ENCODE measurements around the gene SIM1.

SIM1 gene

DNA sequence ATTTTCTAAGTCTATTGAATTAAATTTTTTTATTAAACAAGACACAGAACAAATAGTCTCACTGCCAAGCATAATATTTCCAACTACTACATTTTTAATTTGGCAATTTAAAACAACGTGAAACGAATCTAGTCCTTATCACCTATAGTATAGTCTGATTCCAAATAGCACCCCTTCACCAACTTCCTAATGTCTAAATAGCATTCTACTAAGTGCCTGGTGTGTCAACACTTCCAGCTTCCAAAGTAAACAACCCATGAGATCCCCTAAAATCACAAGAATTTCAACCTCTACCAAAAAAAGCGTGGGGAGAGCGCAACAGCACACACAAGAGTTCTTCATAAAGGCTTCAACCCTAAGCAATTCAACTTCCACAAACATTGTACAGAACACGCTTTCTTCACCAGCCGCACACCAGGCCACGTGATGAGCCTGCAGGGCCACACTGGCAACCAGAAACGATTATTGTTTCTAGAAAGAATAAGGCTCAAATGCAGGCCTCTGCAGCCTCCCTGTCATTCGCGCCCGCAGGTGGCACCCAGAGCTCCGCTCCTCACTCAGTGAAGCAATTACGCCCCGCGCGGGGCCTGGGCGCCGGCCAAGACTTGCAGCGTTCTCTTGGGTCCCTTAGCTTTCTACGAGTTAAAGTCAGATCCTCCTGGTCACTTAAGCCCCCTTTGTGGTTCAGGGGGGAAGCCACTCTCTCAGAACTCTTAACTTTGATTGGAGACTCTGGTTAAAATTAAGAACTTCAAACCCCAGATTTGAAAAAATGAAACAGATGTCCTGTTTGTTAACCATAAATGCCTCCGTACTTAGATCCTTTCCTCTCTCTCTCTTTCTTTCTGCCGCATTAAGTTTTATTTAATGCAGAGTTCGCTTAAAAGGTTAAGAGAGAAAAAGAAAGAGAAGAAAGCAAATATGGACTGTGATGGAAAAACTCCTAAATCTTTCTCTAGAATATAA is 18.3 kb downstream of the SIM1 start:
- no peaks in the 10 kb centered on the region for H3K9me3 ChIP-seq (ENCODE audit: insufficient read depth, low read length, severe bottlenecking)
- no peaks in the 10 kb centered on the region for H4K20me1 ChIP-seq (ENCODE audit: insufficient read depth, low read length)
- peaks cover 11% of the 10 kb centered on the region for H3K4me1 ChIP-seq (ENCODE audit: insufficient read depth, low read length)
- no peak overlapping the region for H2AFZ ChIP-seq (ENCODE audit: low read depth, low read length)
- no peak overlapping the region for H3K4me3 ChIP-seq (ENCODE audit: low read depth in 1 of 2, low read length in 2 of 2)
- H3K79me2 ChIP-seq (ENCODE audit: insufficient read depth, low read length), result no peaks in the 10 kb centered on the region
- H3K9ac ChIP-seq (ENCODE audit: low read depth, low read length), result no peak overlapping the region
- TF ChIP-seq, protein P1, sequence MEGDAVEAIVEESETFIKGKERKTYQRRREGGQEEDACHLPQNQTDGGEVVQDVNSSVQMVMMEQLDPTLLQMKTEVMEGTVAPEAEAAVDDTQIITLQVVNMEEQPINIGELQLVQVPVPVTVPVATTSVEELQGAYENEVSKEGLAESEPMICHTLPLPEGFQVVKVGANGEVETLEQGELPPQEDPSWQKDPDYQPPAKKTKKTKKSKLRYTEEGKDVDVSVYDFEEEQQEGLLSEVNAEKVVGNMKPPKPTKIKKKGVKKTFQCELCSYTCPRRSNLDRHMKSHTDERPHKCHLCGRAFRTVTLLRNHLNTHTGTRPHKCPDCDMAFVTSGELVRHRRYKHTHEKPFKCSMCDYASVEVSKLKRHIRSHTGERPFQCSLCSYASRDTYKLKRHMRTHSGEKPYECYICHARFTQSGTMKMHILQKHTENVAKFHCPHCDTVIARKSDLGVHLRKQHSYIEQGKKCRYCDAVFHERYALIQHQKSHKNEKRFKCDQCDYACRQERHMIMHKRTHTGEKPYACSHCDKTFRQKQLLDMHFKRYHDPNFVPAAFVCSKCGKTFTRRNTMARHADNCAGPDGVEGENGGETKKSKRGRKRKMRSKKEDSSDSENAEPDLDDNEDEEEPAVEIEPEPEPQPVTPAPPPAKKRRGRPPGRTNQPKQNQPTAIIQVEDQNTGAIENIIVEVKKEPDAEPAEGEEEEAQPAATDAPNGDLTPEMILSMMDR (IDR thresholded peaks at IDR 0.05; ENCODE audit: borderline replicate concordance, extremely low read depth, low read length, poor library complexity, severe bottlenecking), result no peak
- no peak for TF ChIP-seq EZH2 (IDR thresholded peaks at IDR 0.05; ENCODE audit: borderline replicate concordance, low read depth, low read length, severe bottlenecking)
- no peaks in the 10 kb centered on the region for H3K36me3 ChIP-seq (ENCODE audit: insufficient read depth, low read length)
- DNase-seq (no peak), ATAC-seq (ENCODE audit: insufficient read depth, low read depth) (no peak)
- no peaks in the 10 kb centered on the region for H3K27me3 ChIP-seq (ENCODE audit: insufficient read depth, low read length, poor library complexity)
- H3K4me2 ChIP-seq (ENCODE audit: insufficient read depth, low read length), result no peak overlapping the region
- no peak overlapping the region for H3K27ac ChIP-seq (ENCODE audit: low read length)

DNA sequence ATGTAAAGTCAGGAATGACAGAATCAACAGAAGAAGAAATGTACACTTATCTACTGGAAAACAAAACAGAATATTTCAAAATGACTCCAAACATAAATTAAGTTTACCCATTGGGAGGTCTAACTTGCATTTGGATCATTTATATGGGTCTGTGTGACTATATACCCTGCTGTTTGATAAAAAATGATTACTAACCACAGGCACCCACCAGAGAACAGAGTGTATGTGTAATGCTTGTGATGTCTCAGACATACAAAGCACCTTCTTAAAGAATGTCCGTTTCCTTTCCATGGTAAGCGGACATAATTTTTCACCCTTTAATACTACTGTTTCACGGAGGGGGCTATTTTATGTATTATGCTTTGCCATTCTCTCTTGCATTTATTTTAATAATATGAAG is 19.2 kb downstream of the SIM1 start:
- no peaks in the 10 kb centered on the region for H4K20me1 ChIP-seq (ENCODE audit: insufficient read depth, low read length)
- H3K27me3 ChIP-seq (ENCODE audit: insufficient read depth, low read length, poor library complexity), result no peaks in the 10 kb centered on the region
- H3K27ac ChIP-seq (ENCODE audit: low read length), result no peak overlapping the region
- TF ChIP-seq, protein P1 (IDR thresholded peaks at IDR 0.05; ENCODE audit: borderline replicate concordance, extremely low read depth, low read length, poor library complexity, severe bottlenecking), result no peak
- no peak for TF ChIP-seq EZH2 (IDR thresholded peaks at IDR 0.05; ENCODE audit: borderline replicate concordance, low read depth, low read length, severe bottlenecking)
- ATAC-seq (ENCODE audit: insufficient read depth, low read depth) (no peak), DNase-seq (no peak)
- H2AFZ ChIP-seq (ENCODE audit: low read depth, low read length), result no peak overlapping the region
- H3K9ac ChIP-seq (ENCODE audit: low read depth, low read length), result no peak overlapping the region
- H3K79me2 ChIP-seq (ENCODE audit: insufficient read depth, low read length), result no peaks in the 10 kb centered on the region
- H3K4me1 ChIP-seq (ENCODE audit: insufficient read depth, low read length), result peaks cover 11% of the 10 kb centered on the region
- H3K9me3 ChIP-seq (ENCODE audit: insufficient read depth, low read length, severe bottlenecking), result no peaks in the 10 kb centered on the region
- no peak overlapping the region for H3K4me3 ChIP-seq (ENCODE audit: low read depth in 1 of 2, low read length in 2 of 2)
- no peaks in the 10 kb centered on the region for H3K36me3 ChIP-seq (ENCODE audit: insufficient read depth, low read length)
- no peak overlapping the region for H3K4me2 ChIP-seq (ENCODE audit: insufficient read depth, low read length)

- Histone ChIP-seq H3K27me3 (ENCODE audit: insufficient read depth, low read length, poor library complexity) (no peaks in the 10 kb centered on the region), H3K9me3 (ENCODE audit: insufficient read depth, low read length, severe bottlenecking) (no peaks in the 10 kb centered on the region), H3K79me2 (ENCODE audit: insufficient read depth, low read length) (no peaks in the 10 kb centered on the region), H3K4me3 (ENCODE audit: low read depth in 1 of 2, low read length in 2 of 2) (no peak overlapping the region), H3K4me2 (ENCODE audit: insufficient read depth, low read length) (no peak overlapping the region), H3K4me1 (ENCODE audit: insufficient read depth, low read length) (peaks cover 11% of the 10 kb centered on the region), H2AFZ (ENCODE audit: low read depth, low read length) (no peak overlapping the region), H4K20me1 (ENCODE audit: insufficient read depth, low read length) (no peaks in the 10 kb centered on the region), H3K9ac (ENCODE audit: low read depth, low read length) (no peak overlapping the region), H3K36me3 (ENCODE audit: insufficient read depth, low read length) (no peaks in the 10 kb centered on the region), H3K27ac (ENCODE audit: low read length) (no peak overlapping the region)
- no peak for TF ChIP-seq EZH2 (IDR thresholded peaks at IDR 0.05; ENCODE audit: borderline replicate concordance, low read depth, low read length, severe bottlenecking)
- TF ChIP-seq, protein P1 (IDR thresholded peaks at IDR 0.05; ENCODE audit: borderline replicate concordance, extremely low read depth, low read length, poor library complexity, severe bottlenecking), result no peak
- DNase-seq (no peak), ATAC-seq (ENCODE audit: insufficient read depth, low read depth) (no peak)
Measured at GRCh38 chr6:100440935-100441334, 23.8 kb downstream of the SIM1 start.

Data from DND-41 (cell line).